Epithelial cell of proximal tubule (primary cell): ENCODE measurements around the gene MTCH1. TPM values are rescaled to one million over a fixed set of nuclear protein-coding genes. Genes with fewer than 3 reads are reported as not detected.

Experiments used
- DNase-seq: peaks from one replicate; pipeline ENCODE4 v3.0.0-alpha.2; 2011; ENCODE audit warnings: low read depth
- H3K4me3 ChIP-seq: 2 replicates; pipeline ENCODE4 v1.5.1; 2011; ENCODE audit warnings: low read depth, mild to moderate bottlenecking, low read length
- CTCF ChIP-seq: conservative IDR thresholded peaks from 2 replicates; pipeline ENCODE4 v1.5.1; 2012; ENCODE audit warnings: low read depth, mild to moderate bottlenecking, low read length
- total RNA-seq: library from RNA; depleted of rRNA; stranded (reverse); fragments of >200 nt; gene quantifications from 2 replicates; pipeline ENCODE4 v1.2.3, GENCODE V29; 2015

MTCH1 gene
- total RNA-seq, 1 donor from 2014 or later = 235 TPM

- DNase-seq = no peak
- no peak overlapping the region for H3K4me3 ChIP-seq
- TF ChIP-seq CTCF = no peak
These were observed 22.8 kb upstream of the MTCH1 start for GRCh38 chr6:37008484-37009465.

- no peak for TF ChIP-seq CTCF
- DNase-seq = no peak
- no peak overlapping the region for H3K4me3 ChIP-seq
These were observed 21.5 kb upstream of the MTCH1 start for GRCh38 chr6:37007340-37008043.

- DNase-seq = no peak
- no peak for TF ChIP-seq CTCF
- H3K4me3 ChIP-seq = no peak overlapping the region
These were observed 20.9 kb upstream of the MTCH1 start for GRCh38 chr6:37006793-37007339.

GRCh38 chr6:37005827-37006567 lies 20.0 kb upstream of the MTCH1 start:
- DNase-seq = no peak
- H3K4me3 ChIP-seq = no peak overlapping the region
- no peak for TF ChIP-seq CTCF

- no peak for TF ChIP-seq CTCF
- DNase-seq = no peak
- no peak within 1 kb of the TSS for H3K4me3 ChIP-seq
These were observed 19.2 kb upstream of the MTCH1 start, which contains the start of gene FGD2 for GRCh38 chr6:37005061-37005810. TSS of gene FGD2 (plus strand) at chr6:37005655. CDS start at chr6:37005818, 163 bp downstream.
